WTC11 (cell line): ENCODE data around the gene VGLL3. TPM values are rescaled to one million over a fixed set of nuclear protein-coding genes. Genes with fewer than 3 reads are reported as not detected.

Experiments used
- ATAC-seq: fragments of 200-7000 bp; cut with Tn5 transposase; 2 replicates; pipeline ENCODE4 v1.10.0; 2021; ENCODE audit warnings: mild to moderate bottlenecking, moderate library complexity
- CTCF ChIA-PET: fragments of 300-600 bp; sonication (Branson Sonifier 250); formaldehyde crosslinking; loops from one replicate; lab custom pipeline; 2021; ENCODE audit warnings: antibody characterized with exemption; lab: Charles Lee
- POLR2A ChIA-PET: fragments of 350-600 bp; sonication (Branson Sonifier 250); formaldehyde crosslinking; loops from one replicate; lab custom pipeline; 2021; ENCODE audit warnings: antibody characterized with exemption; lab: Charles Lee
- DNase-seq: peaks from one replicate; pipeline ENCODE4 v3.0.0; 2021; ENCODE audit warnings: low spot score
- H3K27ac Mint-ChIP-seq: 2 replicates; pipeline ENCODE4 v1.8.0; 2021; ENCODE audit warnings: mixed read lengths
- H3K27me3 Mint-ChIP-seq: 2 replicates; pipeline ENCODE4 v1.8.0; 2021; ENCODE audit warnings: low read depth, mild to moderate bottlenecking, moderate library complexity, mixed read lengths
- H3K36me3 Mint-ChIP-seq: 2 replicates; pipeline ENCODE4 v1.8.0; 2021; ENCODE audit warnings: mixed read lengths
- H3K4me1 Mint-ChIP-seq: 2 replicates; pipeline ENCODE4 v1.8.0; 2022; ENCODE audit warnings: mixed read lengths
- H3K4me3 Mint-ChIP-seq: 2 replicates; pipeline ENCODE4 v1.8.0; 2021; ENCODE audit warnings: mild to moderate bottlenecking, moderate library complexity, mixed read lengths
- H3K9me3 Mint-ChIP-seq: 2 replicates; pipeline ENCODE4 v1.8.0; 2021; ENCODE audit warnings: mixed read lengths
- AFF4 ChIP-seq: sonication (generic); formaldehyde crosslinking; IDR thresholded peaks from 2 replicates; pipeline ENCODE4 v1.8.1; 2023; ENCODE audit warnings: mild to moderate bottlenecking, missing genetic modification reagents, borderline replicate concordance
- ATF6 ChIP-seq: sonication (generic); formaldehyde crosslinking; IDR thresholded peaks from 2 replicates; pipeline ENCODE4 v1.8.1; 2023; ENCODE audit warnings: mild to moderate bottlenecking, missing genetic modification reagents
- CTCF ChIP-seq: fragments of 200-600 bp; IDR thresholded peaks from 2 replicates; pipeline ENCODE4 v1.8.0; 2022; ENCODE audit warnings: antibody characterized with exemption
- E2F4 ChIP-seq: sonication (generic); formaldehyde crosslinking; IDR thresholded peaks from 2 replicates; pipeline ENCODE4 v1.8.1; 2022; ENCODE audit warnings: low read depth, mild to moderate bottlenecking, moderate library complexity, missing genetic modification reagents, borderline replicate concordance
- E2F5 ChIP-seq: sonication (generic); formaldehyde crosslinking; IDR thresholded peaks from 2 replicates; pipeline ENCODE4 v1.8.1; 2022; ENCODE audit warnings: mild to moderate bottlenecking, moderate library complexity, missing genetic modification reagents
- ESRRA ChIP-seq: sonication (generic); formaldehyde crosslinking; IDR thresholded peaks from 2 replicates; pipeline ENCODE4 v1.8.1; 2022; ENCODE audit warnings: mild to moderate bottlenecking, missing genetic modification reagents, borderline replicate concordance
- FOXK1 ChIP-seq: sonication (generic); formaldehyde crosslinking; IDR thresholded peaks from 2 replicates; pipeline ENCODE4 v1.8.0; 2022; ENCODE audit warnings: mild to moderate bottlenecking, moderate library complexity, missing genetic modification reagents
- GABPB1 ChIP-seq: sonication (generic); formaldehyde crosslinking; IDR thresholded peaks from 2 replicates; pipeline ENCODE4 v1.8.1; 2023; ENCODE audit warnings: mild to moderate bottlenecking, missing genetic modification reagents
- HMGXB4 ChIP-seq: sonication (generic); formaldehyde crosslinking; IDR thresholded peaks from 2 replicates; pipeline ENCODE4 v1.8.1; 2023; ENCODE audit warnings: mild to moderate bottlenecking, moderate library complexity, missing genetic modification reagents
- JAZF1 ChIP-seq: fragments of 250-450 bp; sonication (Bioruptor Pico); IDR thresholded peaks from 2 replicates; pipeline ENCODE4 v1.9.0; 2021; ENCODE audit warnings: moderate library complexity, mild to moderate bottlenecking, inconsistent platforms
- MXD4 ChIP-seq: fragments of 250-450 bp; sonication (Bioruptor Pico); IDR thresholded peaks from 2 replicates; pipeline ENCODE4 v1.8.0; 2021; ENCODE audit warnings: mild to moderate bottlenecking, moderate library complexity, borderline replicate concordance
- NR2C2 ChIP-seq: sonication (generic); formaldehyde crosslinking; IDR thresholded peaks from 2 replicates; pipeline ENCODE4 v1.8.0; 2022; ENCODE audit warnings: mild to moderate bottlenecking, missing genetic modification reagents
- RELA ChIP-seq: sonication (generic); formaldehyde crosslinking; IDR thresholded peaks from 2 replicates; pipeline ENCODE4 v1.8.1; 2022; ENCODE audit warnings: missing genetic modification reagents, mild to moderate bottlenecking, borderline replicate concordance
- RORB ChIP-seq: fragments of 250-450 bp; sonication (Bioruptor Pico); IDR thresholded peaks from 2 replicates; pipeline ENCODE4 v1.9.0; 2021; ENCODE audit warnings: mild to moderate bottlenecking
- SMAD3 ChIP-seq: sonication (generic); formaldehyde crosslinking; IDR thresholded peaks from 2 replicates; pipeline ENCODE4 v1.8.0; 2022; ENCODE audit warnings: missing genetic modification reagents, mild to moderate bottlenecking, borderline replicate concordance
- SP1 ChIP-seq: sonication (generic); formaldehyde crosslinking; conservative IDR thresholded peaks from 2 replicates; pipeline ENCODE4 v1.8.1; 2022; ENCODE audit warnings: missing genetic modification reagents
- ZMAT4 ChIP-seq: fragments of 250-450 bp; sonication (Bioruptor Pico); IDR thresholded peaks from 2 replicates; pipeline ENCODE4 v1.9.0; 2021; ENCODE audit warnings: mild to moderate bottlenecking
- ZNF317 ChIP-seq: sonication (generic); formaldehyde crosslinking; IDR thresholded peaks from 2 replicates; pipeline ENCODE4 v1.8.1; 2023; ENCODE audit warnings: low read depth, mild to moderate bottlenecking, moderate library complexity, missing genetic modification reagents, borderline replicate concordance
- ZNF416 ChIP-seq: fragments of 250-450 bp; sonication (Bioruptor Pico); IDR thresholded peaks from 2 replicates; pipeline ENCODE4 v1.9.0; 2021; ENCODE audit warnings: mild to moderate bottlenecking, inconsistent platforms
- ZNF423 ChIP-seq: fragments of 250-450 bp; sonication (Bioruptor Pico); IDR thresholded peaks from 2 replicates; pipeline ENCODE4 v2.1.2; 2022; ENCODE audit warnings: mild to moderate bottlenecking, moderate library complexity
- total RNA-seq: library from RNA; stranded (reverse); gene quantifications from 3 replicates; pipeline ENCODE4 v1.2.3, GENCODE V29; 2021

VGLL3 gene
- total RNA-seq, 1 experiment from 2014 or later, result 10.4 TPM

- no peak overlapping the region for H3K4me3 Mint-ChIP-seq
- peaks cover 34% of the 10 kb centered on the region for H3K4me1 Mint-ChIP-seq
- TF ChIP-seq CTCF, result no peak
- TF ChIP-seq RELA (CRISPR knock-in tag), result no peak
- no peak for TF ChIP-seq ZNF416 (CRISPR knock-in tag)
- TF ChIP-seq AFF4, result no peak
- no peak for TF ChIP-seq SMAD3 (CRISPR knock-in tag)
- TF ChIP-seq SP1 (CRISPR knock-in tag), result no peak
- TF ChIP-seq RORB (CRISPR knock-in tag), result no peak
- no peak for TF ChIP-seq FOXK1
- no peak for TF ChIP-seq ESRRA (CRISPR knock-in tag)
- TF ChIP-seq GABPB1 (CRISPR knock-in tag), result no peak
- TF ChIP-seq E2F4 (CRISPR knock-in tag), result no peak
- no peak for TF ChIP-seq ATF6 (CRISPR knock-in tag)
- no peak for TF ChIP-seq JAZF1 (CRISPR knock-in tag)
- no peak for TF ChIP-seq MXD4
- no peak for TF ChIP-seq ZNF423 (CRISPR knock-in tag)
- no peaks in the 10 kb centered on the region for H3K9me3 Mint-ChIP-seq
- H3K36me3 Mint-ChIP-seq, result no peaks in the 10 kb centered on the region
- CTCF ChIA-PET, result no interaction called here
- no peak overlapping the region for H3K27ac Mint-ChIP-seq
- ATAC-seq, result no peak
- H3K27me3 Mint-ChIP-seq, result no peaks in the 10 kb centered on the region
- DNase-seq, result no peak
- POLR2A ChIA-PET, result no interaction called here
Measured at GRCh38 chr3:86949850-86950249, 41.1 kb downstream of the VGLL3 start.

GRCh38 chr3:86948822-86949221 is 42.1 kb downstream of the VGLL3 start:
- H3K4me3 Mint-ChIP-seq, result no peak overlapping the region
- peaks cover 27% of the 10 kb centered on the region for H3K4me1 Mint-ChIP-seq
- ChIA-PET POLR2A (no interaction called here), CTCF (no interaction called here)
- peak overlapping the region; percentile 89 for H3K27ac Mint-ChIP-seq
- no peaks in the 10 kb centered on the region for H3K9me3 Mint-ChIP-seq
- H3K27me3 Mint-ChIP-seq, result no peaks in the 10 kb centered on the region
- no peaks in the 10 kb centered on the region for H3K36me3 Mint-ChIP-seq
- DNase-seq (no peak), ATAC-seq (no peak)
- no peak for TF ChIP-seq ZMAT4 (CRISPR knock-in tag)
- TF ChIP-seq NR2C2 (CRISPR knock-in tag), result no peak
- TF ChIP-seq E2F5 (CRISPR knock-in tag), result no peak
- no peak for TF ChIP-seq ZNF317 (CRISPR knock-in tag)
- no peak for TF ChIP-seq GABPB1 (CRISPR knock-in tag)
- no peak for TF ChIP-seq HMGXB4 (CRISPR knock-in tag)
- TF ChIP-seq, all 79 proteins: peak for 0
